H1 (cell line): ENCODE data around the gene SVIP. TPM values are rescaled to one million over a fixed set of nuclear protein-coding genes. Genes with fewer than 3 reads are reported as not detected.

Experiments used
- CTCF ChIA-PET: fragments of 300-600 bp; sonication (Branson Sonifier 250); formaldehyde crosslinking; loops from one replicate; lab custom pipeline; 2021; ENCODE audit not compliant: partially characterized antibody; lab: Charles Lee
- POLR2A ChIA-PET: fragments of 300-600 bp; sonication (Branson Sonifier 250); formaldehyde crosslinking; loops from one replicate; lab custom pipeline; 2021; ENCODE audit warnings: inconsistent platforms; ENCODE audit not compliant: partially characterized antibody; lab: Charles Lee
- DNase-seq, 2 experiments: peaks; one replicate each; pipeline versions ENCODE4 v3.0.0 to v3.0.0-alpha.2; 2010 to 2022; ENCODE audit warnings: low spot score in 2 of 2, low read depth in 1 of 2, mixed read lengths in 1 of 2
- FAIRE-seq: peaks from 2 replicates; lab custom pipeline; 2011; peaks lifted over from hg19 to GRCh38; lab: Jason Lieb, UNC
- H2AFZ ChIP-seq: 2 replicates; pipeline ENCODE4 v1.8.1; 2012; ENCODE audit warnings: low read length, inconsistent platforms
- H2AK5ac ChIP-seq: 2 replicates; pipeline ENCODE4 v1.6.1; 2013; ENCODE audit warnings: low read depth, low read length
- H2BK120ac ChIP-seq: replicated peaks from 2 replicates; pipeline ENCODE3; 2013; ENCODE audit warnings: low read depth, low read length, inconsistent platforms
- H2BK12ac ChIP-seq: 2 replicates; pipeline ENCODE4 v1.6.1; 2013; ENCODE audit warnings: low read depth, low read length
- H2BK15ac ChIP-seq: 2 replicates; pipeline ENCODE4 v1.6.1; 2013; ENCODE audit warnings: low read length
- H2BK20ac ChIP-seq: 2 replicates; pipeline ENCODE4 v1.6.1; 2013; ENCODE audit warnings: low read length
- H2BK5ac ChIP-seq: 2 replicates; pipeline ENCODE4 v1.6.1; 2013; ENCODE audit warnings: low read depth, low read length
- H3K14ac ChIP-seq: 2 replicates; pipeline ENCODE4 v1.6.1; 2013; ENCODE audit warnings: inconsistent platforms; ENCODE audit not compliant: insufficient read length
- H3K18ac ChIP-seq: 2 replicates; pipeline ENCODE4 v1.6.1; 2013; ENCODE audit warnings: low read length; ENCODE audit errors: extremely low read depth
- H3K23ac ChIP-seq: 2 replicates; pipeline ENCODE4 v1.6.1; 2013; ENCODE audit warnings: inconsistent platforms; ENCODE audit not compliant: insufficient read length
- H3K23me2 ChIP-seq: 2 replicates; pipeline ENCODE4 v1.6.1; 2013; ENCODE audit warnings: low read depth, low read length
- H3K27ac ChIP-seq: 2 replicates; pipeline ENCODE4 v1.6.1; 2011; ENCODE audit warnings: low read depth, low read length, inconsistent platforms
- H3K27me3 ChIP-seq, 4 experiments: replicated peaks in 1 of 4; 1 replicate in 1 of 4; 2 replicates in 3 of 4; pipeline versions ENCODE4 v1.6.1 to v1.8.1; 2011 to 2013; ENCODE audit warnings: low read length in 3 of 4, mild to moderate bottlenecking in 3 of 4, inconsistent platforms in 2 of 4, mixed read lengths in 2 of 4, moderate library complexity in 1 of 4; ENCODE audit not compliant: control insufficient read depth in 3 of 4, insufficient read depth in 3 of 4; ENCODE audit errors: extremely low read depth in 1 of 4
- H3K36me3 ChIP-seq, 4 experiments: 2 replicates each; pipeline versions ENCODE4 v1.6.1 to v1.8.1; 2011 to 2013; ENCODE audit warnings: mild to moderate bottlenecking in 4 of 4, low read length in 3 of 4, moderate library complexity in 2 of 4, control low read depth in 1 of 4, inconsistent platforms in 1 of 4; ENCODE audit not compliant: insufficient read depth in 4 of 4, control insufficient read depth in 2 of 4
- H3K4ac ChIP-seq: replicated peaks from 2 replicates; pipeline ENCODE3; 2013; ENCODE audit warnings: low read length, low read depth, mixed read lengths, inconsistent platforms; ENCODE audit not compliant: insufficient read length
- H3K4me1 ChIP-seq, 4 experiments: replicated peaks in 1 of 4; 1 replicate in 1 of 4; 2 replicates in 3 of 4; pipeline versions ENCODE4 v1.6.1 to v1.8.1; 2011 to 2013; ENCODE audit warnings: low read length in 3 of 4, inconsistent platforms in 2 of 4, mixed read lengths in 1 of 4; ENCODE audit not compliant: insufficient read depth in 4 of 4, control insufficient read depth in 3 of 4
- H3K4me2 ChIP-seq, 2 experiments: 2 replicates each; pipeline versions ENCODE4 v1.6.1 to v1.8.1; 2011 to 2013; ENCODE audit warnings: low read depth in 2 of 2, low read length in 2 of 2, control low read depth in 1 of 2, inconsistent platforms in 1 of 2, mild to moderate bottlenecking in 1 of 2; ENCODE audit not compliant: insufficient read depth in 1 of 2
- H3K4me3 ChIP-seq, 4 experiments: fragments of 200-600, 300-600 bp in 1 of 4; sonication (generic), shearing (Covaris generic), sonication (Bioruptor Twin) in 1 of 4; 2 replicates each; pipeline versions ENCODE4 v1.5.1 to v1.8.1; 2011 to 2016; ENCODE audit warnings: low read length in 4 of 4, low read depth in 3 of 4, control low read depth in 2 of 4, inconsistent platforms in 2 of 4, mild to moderate bottlenecking in 2 of 4, mixed read lengths in 1 of 4, moderate library complexity in 1 of 4; ENCODE audit not compliant: insufficient read depth in 2 of 4; ENCODE audit errors: extremely low read depth in 1 of 4
- H3K56ac ChIP-seq: replicated peaks from 2 replicates; pipeline ENCODE3; 2013; ENCODE audit warnings: low read depth, mild to moderate bottlenecking, mixed read lengths, low read length, inconsistent platforms; ENCODE audit not compliant: insufficient read length
- H3K79me1 ChIP-seq: 2 replicates; pipeline ENCODE4 v1.6.1; 2013; ENCODE audit warnings: low read depth, low read length, control low read depth
- H3K79me2 ChIP-seq, 2 experiments: 2 replicates each; pipeline versions ENCODE4 v1.6.1 to v1.8.1; 2012 to 2013; ENCODE audit warnings: low read length in 2 of 2, mild to moderate bottlenecking in 2 of 2, inconsistent platforms in 1 of 2; ENCODE audit not compliant: insufficient read depth in 2 of 2, control insufficient read depth in 1 of 2
- H3K9ac ChIP-seq, 4 experiments: replicated peaks in 1 of 4; 1 replicate in 1 of 4; 2 replicates in 3 of 4; pipeline versions ENCODE4 v1.6.1 to v1.8.1; 2011 to 2013; ENCODE audit warnings: low read depth in 3 of 4, low read length in 3 of 4, control low read depth in 2 of 4, mild to moderate bottlenecking in 2 of 4, moderate library complexity in 2 of 4, inconsistent platforms in 1 of 4; ENCODE audit errors: extremely low read depth in 1 of 4
- H3K9me3 ChIP-seq, 2 experiments: 2 replicates each; pipeline versions ENCODE4 v1.6.1 to v1.8.1; 2012 to 2013; ENCODE audit warnings: mild to moderate bottlenecking in 2 of 2, moderate library complexity in 2 of 2, control low read depth in 1 of 2, inconsistent platforms in 1 of 2, low read depth in 1 of 2, low read length in 1 of 2, mixed read lengths in 1 of 2; ENCODE audit not compliant: insufficient read depth in 2 of 2
- H4K20me1 ChIP-seq, 2 experiments: replicated peaks in 1 of 2; 2 replicates each; pipeline versions ENCODE3 to v1.8.1; 2011 to 2013; ENCODE audit warnings: inconsistent platforms in 2 of 2, low read length in 2 of 2, mild to moderate bottlenecking in 1 of 2; ENCODE audit not compliant: insufficient read depth in 2 of 2, control insufficient read depth in 1 of 2
- H4K5ac ChIP-seq: 2 replicates; pipeline ENCODE4 v1.6.1; 2013; ENCODE audit warnings: low read length, low read depth, mixed read lengths, inconsistent platforms; ENCODE audit not compliant: insufficient read length
- H4K8ac ChIP-seq: 2 replicates; pipeline ENCODE4 v1.8.0; 2013; ENCODE audit warnings: mild to moderate bottlenecking, moderate library complexity, low read length, inconsistent platforms; ENCODE audit not compliant: insufficient read depth; ENCODE audit errors: extremely low read depth
- H4K91ac ChIP-seq: replicated peaks from 2 replicates; pipeline ENCODE3; 2013; ENCODE audit warnings: low read length, mixed read lengths, inconsistent platforms; ENCODE audit not compliant: insufficient read length
- KDM5A ChIP-seq: fragments of 200-600 bp; IDR thresholded peaks from 2 replicates; pipeline ENCODE4 v1.7.1; 2012; ENCODE audit warnings: mild to moderate bottlenecking, low read length, inconsistent platforms, mixed read lengths
- WGBS, 2 experiments: shearing (Covaris generic) in 1 of 2; methylation state at CpG; one replicate each; pipeline versions ENCODE4 v1.1.6 to v1.1.7; 2013 to 2015; ENCODE audit warnings: low lambda C conversion rate in 2 of 2, mixed read lengths in 2 of 2, inconsistent platforms in 1 of 2, low coverage in 1 of 2, missing lambda C conversion rate in 1 of 2; ENCODE audit not compliant: insufficient replicate concordance in 2 of 2, insufficient coverage in 1 of 2, insufficient read length in 1 of 2; ENCODE audit errors: extremely low coverage in 1 of 2, missing lambda C conversion rate in 1 of 2; 5-methylcytosine and 5-hydroxymethylcytosine counted together
- polyA plus RNA-seq, 7 experiments: library from polyadenylated mRNA; depleted of rRNA in 3 of 7; stranded (reverse) in 5 of 7; unstranded in 2 of 7; fragments of >200 nt in 5 of 7; fragments of 200-250 nt in 2 of 7; gene quantifications; 1 replicate in 5 of 7; 2 replicates in 1 of 7; 4 replicates in 1 of 7; pipeline versions ENCODE4 v1.2.1 to v1.2.3, GENCODE V29; 2011 to 2013; ENCODE audit warnings: missing spikeins in 2 of 7, mixed read lengths in 2 of 7
- total RNA-seq: library from RNA; stranded (reverse); fragmentation: NEBNext Ultra II Directional; extraction: Animal tissue kit (Norgen Biotek cat#: 25700); gene quantifications from 2 replicates; pipeline ENCODE4 v1.2.1, GENCODE V29; 2021

Gene SVIP
- total and polyA plus RNA-seq, 2 of the 8 experiments (the other 6 are each of a cell fraction or from before 2014, with no cell fraction given): 1.2 to 11.4 TPM

DNA sequence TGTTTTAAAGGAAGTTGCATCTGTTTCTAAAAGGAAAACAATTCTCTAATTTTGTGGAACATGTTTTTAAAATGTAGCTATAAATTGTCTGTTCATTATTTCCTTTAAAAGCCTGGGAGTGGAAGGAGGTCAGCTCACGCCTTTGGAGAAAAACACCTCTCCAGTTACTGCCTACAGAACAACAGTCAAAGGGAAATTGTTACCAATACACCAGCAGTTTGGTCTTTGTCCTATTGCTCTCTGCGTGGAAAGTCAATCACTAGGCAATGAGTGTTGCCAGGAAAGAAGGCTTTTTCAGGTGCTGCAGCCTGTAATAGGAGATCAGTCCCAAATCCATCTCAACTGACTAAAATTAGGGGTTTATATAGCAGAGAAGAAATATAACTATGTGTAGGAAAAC lies 22.2 kb downstream of the SVIP start:
- Histone ChIP-seq H3K79me2 (no peaks in the 10 kb centered on the region), H3K4ac (no peak overlapping the region), H3K23me2 (no peaks in the 10 kb centered on the region; the same call in 1 of the 2 replicates), H2BK15ac (no peak overlapping the region), H2AK5ac (no peak overlapping the region), H3K79me1 (no peaks in the 10 kb centered on the region), H3K27ac (no peak overlapping the region), H2BK120ac (no peak overlapping the region), H3K4me1 (no peaks in the 10 kb centered on the region), H3K4me3 (no peak overlapping the region), H3K36me3 (no peaks in the 10 kb centered on the region), H3K14ac (no peak overlapping the region), H2BK12ac (no peak overlapping the region), H4K20me1 (no peaks in the 10 kb centered on the region), H3K56ac (no peak overlapping the region), H2BK5ac (no peak overlapping the region), H2BK20ac (no peak overlapping the region), H4K91ac (no peak overlapping the region), H3K4me2 (no peak overlapping the region), H3K27me3 (no peaks in the 10 kb centered on the region), H2AFZ (no peak overlapping the region), H4K8ac (no peak overlapping the region), H3K18ac (no peak overlapping the region), H3K9me3 (peaks cover 3 to 6% of the 10 kb centered on the region in 2 experiments; a peak in 2 of 4 replicates), H3K9ac (no peak overlapping the region), H4K5ac (no peak overlapping the region), H3K23ac (no peak overlapping the region)
- ChIA-PET POLR2A (no interaction called here), CTCF (interaction anchor here (0.9 kb wide), 1 partner anchor 20 kb away, joined by 3 read pairs; no protein-coding TSS in a partner anchor)
- WGBS, 2 experiments: 90% methylated on average over 2 of the region's 2 CpGs; no CpG with 5 or more reads in 1 of the 2 experiments
- FAIRE-seq: no peak
- no peak for TF ChIP-seq KDM5A
- no peak for DNase-seq
